GM18519 (cell line): ENCODE data around the gene OR56A5.

Experiments
- ATAC-seq: cut with Tn5 transposase; IDR thresholded peaks from one replicate; pipeline ENCODE4 v1.9.1; 2021; ENCODE audit warnings: mild to moderate bottlenecking, moderate library complexity; ENCODE audit not compliant: unreplicated experiment, low FRiP score

Gene OR56A5

DNA sequence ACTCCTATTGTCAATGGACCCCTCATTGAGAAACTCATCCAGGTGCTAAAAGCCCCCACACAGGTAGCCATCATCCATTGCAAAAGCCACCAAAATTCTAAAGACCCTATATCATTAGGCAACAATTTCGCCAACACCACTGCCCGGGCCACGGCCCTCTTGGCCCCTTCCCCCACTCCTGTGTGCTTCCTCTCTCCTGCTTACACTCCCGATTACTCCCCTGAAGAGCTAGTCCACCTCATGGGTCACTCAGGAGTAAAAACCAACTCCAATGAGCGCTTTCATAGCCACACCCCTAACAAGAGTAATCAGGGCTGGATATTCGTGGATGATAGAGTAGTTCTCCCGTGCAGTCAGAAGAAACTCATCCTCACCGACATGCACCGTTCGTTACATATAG is 35.2 kb downstream of the OR56A5 start:
- ATAC-seq, result no peak

DNA sequence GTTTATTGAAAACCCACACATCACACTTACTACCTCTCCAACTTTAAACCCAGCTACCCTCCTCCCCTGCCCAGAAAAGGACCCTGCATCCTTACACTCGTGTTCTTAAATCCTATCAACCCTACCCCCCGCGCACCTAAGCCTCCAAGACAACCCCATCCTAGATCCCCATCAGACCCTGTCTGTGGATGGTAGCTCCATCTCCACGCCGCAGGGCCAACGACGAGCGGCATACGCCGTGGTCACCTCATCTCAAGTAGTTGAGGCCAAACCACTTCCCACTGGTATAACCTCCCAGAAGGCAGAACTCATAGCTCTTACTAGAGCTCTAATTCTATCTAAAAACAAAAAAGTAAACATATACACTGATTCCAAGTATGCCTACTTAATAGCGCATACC is 35.6 kb downstream of the OR56A5 start:
- no peak for ATAC-seq

DNA sequence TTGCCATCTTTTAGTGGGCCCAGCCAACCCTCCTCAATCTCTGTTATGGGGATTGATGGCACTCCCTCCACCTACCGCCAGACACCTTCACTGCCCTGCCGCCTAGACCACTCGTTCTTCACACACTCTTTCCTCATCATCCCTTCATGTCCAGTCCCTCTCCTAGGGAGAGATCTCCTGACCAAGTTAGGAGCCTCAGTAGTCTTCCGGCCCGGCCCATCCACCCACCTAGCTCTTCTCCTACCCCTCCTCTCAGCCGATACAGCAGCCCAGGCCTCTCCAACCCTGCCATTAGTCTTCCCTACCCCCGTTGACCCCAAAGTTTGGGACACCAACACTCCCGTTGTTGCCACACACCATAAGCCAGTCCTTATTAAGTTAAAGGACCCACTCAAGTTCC is 37.2 kb downstream of the OR56A5 start:
- no peak for ATAC-seq

DNA sequence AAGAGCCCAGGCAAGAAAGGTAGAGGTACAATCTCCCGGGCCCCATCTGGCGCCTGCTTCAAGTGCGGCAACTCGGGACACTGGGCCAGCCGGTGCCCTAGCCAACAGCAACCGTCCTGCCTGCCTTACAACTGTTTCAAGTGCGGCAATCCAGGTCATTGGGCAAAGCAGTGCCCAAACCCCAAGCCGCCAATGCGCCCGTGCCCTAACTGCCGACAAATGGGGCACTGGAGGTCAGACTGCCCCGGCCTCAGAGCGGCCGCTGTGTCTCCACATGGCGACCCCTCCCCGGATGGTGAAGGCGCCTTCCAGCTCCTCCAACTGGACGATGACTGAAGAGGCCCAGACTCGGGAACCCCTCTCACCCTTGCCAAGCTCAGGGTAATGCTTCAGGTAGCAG is 37.7 kb downstream of the OR56A5 start:
- ATAC-seq, result no peak

DNA sequence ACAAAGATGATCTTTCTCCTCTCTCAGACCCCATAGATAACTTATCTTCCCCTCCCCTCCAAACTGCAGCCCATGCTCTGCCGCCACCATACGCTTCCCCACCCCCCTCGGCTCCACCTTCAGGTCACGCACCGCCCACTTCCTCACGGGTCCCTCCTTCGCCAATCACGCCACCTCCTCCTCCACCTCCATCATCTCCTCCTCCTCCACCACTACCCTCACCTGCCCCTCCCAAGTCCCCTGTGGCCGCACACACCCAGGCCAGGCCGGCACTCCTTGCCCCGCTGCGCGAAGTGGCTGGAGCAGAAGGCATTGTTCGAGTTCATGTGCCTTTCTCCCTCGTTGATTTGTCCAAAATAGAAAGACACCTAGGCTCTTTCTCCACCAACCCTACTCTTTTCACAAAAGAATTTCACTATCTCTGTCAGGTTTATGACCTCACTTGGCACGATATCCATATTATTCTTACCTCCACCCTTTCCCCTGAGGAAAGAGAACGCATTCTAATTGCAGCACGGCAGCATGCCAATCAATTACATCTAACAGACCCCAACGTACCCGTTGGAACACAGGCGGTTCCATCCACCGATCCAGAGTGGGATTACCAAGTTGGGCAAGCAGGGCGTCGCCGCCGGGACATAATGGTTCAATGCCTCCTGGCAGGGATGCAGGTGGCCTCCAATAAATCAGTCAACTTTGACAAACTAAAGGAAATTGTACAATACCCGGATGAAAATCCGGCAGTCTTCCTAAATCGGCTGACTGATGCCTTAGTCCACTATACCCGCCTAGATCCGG is 38.5 kb downstream of the OR56A5 start:
- ATAC-seq, result no peak

DNA sequence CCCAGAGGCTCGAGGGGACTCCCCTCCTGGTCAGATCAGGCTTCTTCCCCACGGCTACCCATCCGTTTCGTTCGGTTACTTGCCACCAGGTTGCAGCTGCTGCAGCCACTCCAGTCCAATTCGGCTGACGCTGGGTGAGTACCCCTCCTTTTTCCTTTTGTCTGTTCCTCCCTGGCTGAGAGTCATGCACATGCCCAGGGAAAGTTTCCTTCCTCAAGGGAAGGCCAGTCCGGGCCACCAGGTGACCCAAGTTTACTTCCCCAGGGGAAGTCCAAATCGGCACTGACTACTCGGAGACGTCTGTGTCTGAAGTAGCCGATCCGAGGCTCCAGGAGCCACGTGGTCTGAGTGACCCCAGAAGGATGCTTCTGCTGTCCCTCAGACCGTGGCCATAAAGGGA is 39.5 kb downstream of the OR56A5 start:
- ATAC-seq, result no peak

DNA sequence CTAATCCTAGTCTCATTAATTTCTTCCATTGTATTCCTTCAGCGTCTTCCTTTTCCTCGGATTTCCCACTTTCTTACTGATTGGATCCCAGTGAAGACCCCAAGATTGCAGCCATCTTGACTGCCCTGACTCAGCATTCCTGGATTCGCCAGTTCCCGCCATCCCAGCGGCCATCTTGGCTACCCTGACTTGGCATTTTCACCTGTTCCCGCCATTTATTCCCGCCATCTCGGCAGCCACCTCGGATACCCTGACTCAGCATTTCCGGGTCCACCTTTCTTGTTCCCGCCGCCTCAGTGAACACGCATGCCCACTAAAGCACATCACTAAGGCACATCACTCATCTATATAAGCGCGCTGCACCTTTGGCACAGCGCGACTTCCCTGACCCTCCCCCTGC is 40.0 kb downstream of the OR56A5 start:
- ATAC-seq, result no peak

DNA sequence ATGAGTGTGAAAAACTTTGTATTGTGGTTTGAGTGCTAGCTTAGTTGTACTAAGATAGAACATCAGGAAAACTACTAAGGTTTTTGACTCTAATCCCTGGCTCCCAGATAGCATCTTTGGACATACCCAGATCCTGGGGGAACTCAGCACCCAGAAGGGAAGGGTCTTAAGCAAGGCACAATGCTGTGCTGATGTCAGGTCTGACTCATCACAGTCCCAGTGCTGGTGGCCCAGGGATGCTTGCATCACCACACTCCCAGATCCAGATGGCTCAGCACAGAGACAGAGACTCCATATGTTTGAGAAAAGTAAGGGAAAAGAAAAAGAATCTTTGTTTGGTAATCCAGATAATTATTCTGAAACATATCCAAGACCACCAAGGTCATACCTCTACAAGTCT is 44.5 kb downstream of the OR56A5 start:
- no peak for ATAC-seq

DNA sequence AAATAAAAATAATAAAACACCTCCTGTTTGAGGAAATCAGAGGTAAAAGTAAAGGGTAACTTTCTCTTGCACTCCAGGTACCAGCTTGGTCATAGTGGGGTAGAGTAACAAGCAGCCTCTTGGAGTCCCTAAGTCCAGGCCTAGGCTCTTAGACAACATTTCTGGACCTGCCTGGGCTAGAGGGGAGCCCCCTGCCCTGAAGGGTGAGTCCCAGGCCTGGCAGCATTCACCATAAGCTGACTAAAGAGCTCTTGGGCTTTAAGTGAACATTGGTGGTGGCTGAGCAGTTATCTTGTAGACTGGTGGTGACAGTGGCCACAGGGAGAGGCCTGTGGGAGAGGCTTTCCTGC is 44.9 kb downstream of the OR56A5 start:
- peak; percentile 29 for ATAC-seq

DNA sequence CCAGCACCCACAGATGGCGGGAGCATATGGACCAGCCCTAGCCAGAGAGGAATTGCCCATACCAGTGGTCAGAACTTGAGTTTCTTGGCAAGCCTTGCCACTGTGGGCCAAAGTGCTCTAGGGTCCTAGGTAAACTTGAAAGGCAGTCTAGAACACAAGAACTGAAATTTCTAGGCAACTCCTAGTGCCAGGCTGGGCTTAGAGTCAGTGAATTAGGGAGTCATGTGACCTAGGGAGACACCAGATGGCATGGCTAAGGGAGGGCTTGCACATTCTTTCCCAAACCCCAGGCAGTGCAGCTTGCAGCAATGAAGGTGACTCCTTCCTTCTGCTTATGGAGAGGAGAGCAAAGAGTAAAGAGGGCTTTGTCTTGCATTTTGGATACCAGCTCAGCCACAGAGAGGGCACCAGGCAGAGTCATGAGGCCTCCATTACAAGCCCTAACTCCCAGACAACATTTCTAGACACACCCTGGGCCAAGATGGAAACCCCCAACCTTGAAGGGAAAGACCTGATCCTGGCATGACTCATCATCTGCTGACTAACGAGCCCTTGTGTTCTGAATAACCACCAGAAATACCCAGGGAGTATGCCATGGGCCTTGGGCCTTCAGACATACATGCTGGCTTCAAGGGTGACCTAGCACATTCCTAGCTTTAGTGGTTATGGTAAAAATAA is 45.4 kb downstream of the OR56A5 start:
- peak; percentile 82 for ATAC-seq
